Measurements from ENCODE around the gene CYB561D1.
A peak's percentile ranks its signal among the peaks of the same experiment; 100 is the strongest.

The CYB561D1 gene

GRCh38 chr1:109531826-109532364, 38.0 kb downstream of the CYB561D1 start:
- no peak for DNase-seq

GRCh38 chr1:109532365-109533136, 38.7 kb downstream of the CYB561D1 start:
- peak; percentile 91 for DNase-seq

- no peak for DNase-seq
Observed at GRCh38 chr1:109534307-109534858, 40.5 kb downstream of the CYB561D1 start.

GRCh38 chr1:109535481-109535880, 41.6 kb downstream of the CYB561D1 start:
- peak; percentile 56 for DNase-seq

GRCh38 chr1:109535971-109536491, 42.1 kb downstream of the CYB561D1 start:
- peak; percentile 45 for DNase-seq

GRCh38 chr1:109537450-109538178, 43.7 kb downstream of the CYB561D1 start:
- no peak for DNase-seq

GRCh38 chr1:109538827-109539555, 45.1 kb downstream of the CYB561D1 start:
- DNase-seq, result no peak

- DNase-seq, result no peak
Observed at GRCh38 chr1:109539676-109540075, 45.8 kb downstream of the CYB561D1 start, which contains the start of gene GPR61. Gene GPR61 (plus strand): TSS chr1:109539872. CDS start chr1:109543023, 3,151 bp downstream.

GRCh38 chr1:109541102-109541501, 47.2 kb downstream of the CYB561D1 start:
- DNase-seq, result no peak

GRCh38 chr1:109542657-109543056, 48.8 kb downstream of the CYB561D1 start:
- no peak for DNase-seq

GRCh38 chr1:109543283-109543987, 49.5 kb downstream of the CYB561D1 start:
- no peak for DNase-seq

- no peak for DNase-seq
Observed at GRCh38 chr1:109543988-109544735, 50.3 kb downstream of the CYB561D1 start.

- peak; percentile 90 for DNase-seq
Observed at GRCh38 chr1:109546311-109547109, 52.6 kb downstream of the CYB561D1 start.

- no peak for DNase-seq
Observed at GRCh38 chr1:109547463-109548320, 53.8 kb downstream of the CYB561D1 start.

- peak; percentile 98 for DNase-seq
Observed at GRCh38 chr1:109548321-109549267, 54.7 kb downstream of the CYB561D1 start, which contains the start of gene GNAI3. Gene GNAI3 (plus strand): TSS chr1:109548615. CDS start chr1:109548721, 106 bp downstream.
